ENCODE data around the gene NR2C2AP.

Gene NR2C2AP

DNA sequence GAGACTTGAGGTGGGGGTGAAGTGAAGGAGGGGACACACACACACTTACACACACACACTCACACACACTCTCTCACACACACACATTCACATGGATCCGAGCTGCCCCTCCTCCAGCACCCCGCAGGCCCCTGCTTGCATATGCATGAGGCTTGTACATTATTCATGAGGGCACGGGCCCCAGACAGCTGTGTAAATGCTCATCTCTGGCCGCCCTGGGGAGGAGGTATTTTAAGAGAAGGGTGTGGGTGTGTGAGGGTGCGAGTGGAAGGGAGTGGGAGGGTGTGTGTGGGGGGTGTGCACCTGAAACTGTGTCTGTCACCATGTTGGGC is 10.9 kb upstream of the NR2C2AP start:
- Histone ChIP-seq H3K79me2 (ENCODE audit: insufficient read depth, low read length) (no peaks in the 10 kb centered on the region), H2AFZ (ENCODE audit: low read length) (no peak overlapping the region), H3K9me2 (ENCODE audit: low read depth, low read length) (no peaks in the 10 kb centered on the region), H3K27me3 (ENCODE audit: insufficient read depth, low read length) (peaks cover 4% of the 10 kb centered on the region; the same call in 1 of the 2 replicates), H4K20me1 (ENCODE audit: insufficient read depth, low read length) (no peaks in the 10 kb centered on the region), H3K9me3 (ENCODE audit: low read length) (no peaks in the 10 kb centered on the region), H3F3A (ENCODE audit: insufficient read depth, low read length) (no peaks in the 10 kb centered on the region), H3K4me3 (ENCODE audit: low read depth, low read length, poor library complexity, severe bottlenecking) (no peak overlapping the region), H3K9ac (ENCODE audit: low read length) (no peak overlapping the region), H3K27ac (ENCODE audit: low read depth, low read length, poor library complexity, severe bottlenecking) (no peak overlapping the region), H3K4me1 (ENCODE audit: insufficient read depth, low read length, severe bottlenecking) (no peaks in the 10 kb centered on the region), H3K4me2 (ENCODE audit: low read length) (no peak overlapping the region), H3K36me3 (ENCODE audit: insufficient read depth, low read length) (no peaks in the 10 kb centered on the region)
- TF ChIP-seq EZH2 (IDR thresholded peaks at IDR 0.05; ENCODE audit: borderline replicate concordance, low read length), result no peak
- TF ChIP-seq, protein P1, sequence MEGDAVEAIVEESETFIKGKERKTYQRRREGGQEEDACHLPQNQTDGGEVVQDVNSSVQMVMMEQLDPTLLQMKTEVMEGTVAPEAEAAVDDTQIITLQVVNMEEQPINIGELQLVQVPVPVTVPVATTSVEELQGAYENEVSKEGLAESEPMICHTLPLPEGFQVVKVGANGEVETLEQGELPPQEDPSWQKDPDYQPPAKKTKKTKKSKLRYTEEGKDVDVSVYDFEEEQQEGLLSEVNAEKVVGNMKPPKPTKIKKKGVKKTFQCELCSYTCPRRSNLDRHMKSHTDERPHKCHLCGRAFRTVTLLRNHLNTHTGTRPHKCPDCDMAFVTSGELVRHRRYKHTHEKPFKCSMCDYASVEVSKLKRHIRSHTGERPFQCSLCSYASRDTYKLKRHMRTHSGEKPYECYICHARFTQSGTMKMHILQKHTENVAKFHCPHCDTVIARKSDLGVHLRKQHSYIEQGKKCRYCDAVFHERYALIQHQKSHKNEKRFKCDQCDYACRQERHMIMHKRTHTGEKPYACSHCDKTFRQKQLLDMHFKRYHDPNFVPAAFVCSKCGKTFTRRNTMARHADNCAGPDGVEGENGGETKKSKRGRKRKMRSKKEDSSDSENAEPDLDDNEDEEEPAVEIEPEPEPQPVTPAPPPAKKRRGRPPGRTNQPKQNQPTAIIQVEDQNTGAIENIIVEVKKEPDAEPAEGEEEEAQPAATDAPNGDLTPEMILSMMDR (IDR thresholded peaks at IDR 0.05; ENCODE audit: low read length), result no peak

DNA sequence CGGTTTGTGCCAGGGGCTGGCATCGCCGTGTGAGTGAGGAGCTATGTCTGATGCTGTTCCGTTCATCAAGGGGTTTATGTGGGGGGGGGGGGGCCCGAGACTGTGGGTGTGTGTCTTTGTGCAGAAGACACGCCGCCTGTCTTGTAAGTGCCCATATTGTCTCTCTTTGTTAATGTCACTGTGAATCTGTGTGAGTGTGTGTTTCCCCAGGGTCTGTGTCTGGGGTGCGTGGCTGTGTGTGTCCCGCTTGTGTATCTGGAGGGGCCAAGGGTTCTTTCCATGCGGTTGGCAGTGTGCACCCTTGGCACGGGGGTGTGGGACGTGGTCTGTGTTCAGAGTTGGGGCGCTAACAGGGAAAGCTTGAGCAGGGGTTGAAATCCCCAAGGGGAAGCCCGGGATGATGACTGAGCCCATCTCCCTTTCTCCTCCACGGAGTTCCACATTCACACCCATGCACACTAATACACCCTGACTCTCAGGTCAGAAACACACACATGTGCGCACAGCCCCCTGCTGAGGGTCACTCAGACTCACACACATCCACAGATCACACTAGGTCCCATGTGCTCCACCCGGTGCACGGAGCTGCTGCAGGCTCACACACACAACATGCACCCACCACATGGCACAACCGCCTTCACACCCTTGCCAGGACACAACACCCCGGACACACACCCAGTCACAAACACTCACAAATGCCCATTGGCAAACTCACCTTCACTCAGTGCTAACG is 10.4 kb upstream of the NR2C2AP start:
- H4K20me1 ChIP-seq (ENCODE audit: insufficient read depth, low read length), result no peaks in the 10 kb centered on the region
- no peaks in the 10 kb centered on the region for H3K36me3 ChIP-seq (ENCODE audit: insufficient read depth, low read length)
- H3K9me2 ChIP-seq (ENCODE audit: low read depth, low read length), result no peaks in the 10 kb centered on the region
- H3K9ac ChIP-seq (ENCODE audit: low read length), result no peak overlapping the region
- no peaks in the 10 kb centered on the region for H3F3A ChIP-seq (ENCODE audit: insufficient read depth, low read length)
- TF ChIP-seq EZH2 (IDR thresholded peaks at IDR 0.05; ENCODE audit: borderline replicate concordance, low read length), result no peak
- TF ChIP-seq, protein P1 (IDR thresholded peaks at IDR 0.05; ENCODE audit: low read length), result no peak
- no peak overlapping the region for H3K4me3 ChIP-seq (ENCODE audit: low read depth, low read length, poor library complexity, severe bottlenecking)
- H3K4me2 ChIP-seq (ENCODE audit: low read length), result no peak overlapping the region
- H3K9me3 ChIP-seq (ENCODE audit: low read length), result no peaks in the 10 kb centered on the region
- no peaks in the 10 kb centered on the region for H3K4me1 ChIP-seq (ENCODE audit: insufficient read depth, low read length, severe bottlenecking)
- no peak overlapping the region for H2AFZ ChIP-seq (ENCODE audit: low read length)
- no peak overlapping the region for H3K27ac ChIP-seq (ENCODE audit: low read depth, low read length, poor library complexity, severe bottlenecking)
- peaks cover 4% of the 10 kb centered on the region; the same call in 1 of the 2 replicates for H3K27me3 ChIP-seq (ENCODE audit: insufficient read depth, low read length)
- no peaks in the 10 kb centered on the region for H3K79me2 ChIP-seq (ENCODE audit: insufficient read depth, low read length)

DNA sequence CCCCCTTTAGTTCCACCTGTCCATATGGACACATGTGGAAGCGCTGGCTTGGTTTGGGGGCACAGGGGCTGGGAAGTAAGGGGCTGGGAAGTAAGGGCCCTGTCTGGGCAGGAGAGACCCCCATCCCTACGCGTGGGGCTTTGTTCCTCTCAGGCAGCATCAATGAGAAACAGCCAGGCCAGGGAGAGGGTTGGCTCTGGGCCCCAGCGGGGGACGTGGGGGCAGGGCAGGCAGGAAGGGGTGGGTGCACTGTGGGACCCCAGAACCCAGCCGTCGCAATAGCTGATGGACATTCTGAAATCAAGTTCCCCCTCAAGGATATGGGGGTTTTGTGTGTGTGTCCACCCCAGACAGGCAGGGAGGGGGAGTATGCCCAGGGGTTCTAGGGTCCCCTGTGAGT is 9.7 kb upstream of the NR2C2AP start:
- Histone ChIP-seq H3K9me2 (ENCODE audit: low read depth, low read length) (no peaks in the 10 kb centered on the region), H3K9me3 (ENCODE audit: low read length) (no peaks in the 10 kb centered on the region), H3K4me3 (ENCODE audit: low read depth, low read length, poor library complexity, severe bottlenecking) (no peak overlapping the region), H3K27ac (ENCODE audit: low read depth, low read length, poor library complexity, severe bottlenecking) (no peak overlapping the region), H3K4me1 (ENCODE audit: insufficient read depth, low read length, severe bottlenecking) (no peaks in the 10 kb centered on the region), H3K9ac (ENCODE audit: low read length) (no peak overlapping the region), H3K4me2 (ENCODE audit: low read length) (no peak overlapping the region), H2AFZ (ENCODE audit: low read length) (no peak overlapping the region), H3F3A (ENCODE audit: insufficient read depth, low read length) (no peaks in the 10 kb centered on the region), H3K27me3 (ENCODE audit: insufficient read depth, low read length) (peaks cover 4% of the 10 kb centered on the region; the same call in 1 of the 2 replicates), H4K20me1 (ENCODE audit: insufficient read depth, low read length) (no peaks in the 10 kb centered on the region), H3K79me2 (ENCODE audit: insufficient read depth, low read length) (no peaks in the 10 kb centered on the region), H3K36me3 (ENCODE audit: insufficient read depth, low read length) (no peaks in the 10 kb centered on the region)
- TF ChIP-seq EZH2 (IDR thresholded peaks at IDR 0.05; ENCODE audit: borderline replicate concordance, low read length), result no peak
- TF ChIP-seq, protein P1 (IDR thresholded peaks at IDR 0.05; ENCODE audit: low read length), result no peak
